Measurements from ENCODE around the gene FBLN5.
"Not testable (repeated sequence)": the region's sequence is repeated elsewhere in the genome, so short reads cannot be mapped to it uniquely, and the experiment has no call there.

The FBLN5 gene

DNA sequence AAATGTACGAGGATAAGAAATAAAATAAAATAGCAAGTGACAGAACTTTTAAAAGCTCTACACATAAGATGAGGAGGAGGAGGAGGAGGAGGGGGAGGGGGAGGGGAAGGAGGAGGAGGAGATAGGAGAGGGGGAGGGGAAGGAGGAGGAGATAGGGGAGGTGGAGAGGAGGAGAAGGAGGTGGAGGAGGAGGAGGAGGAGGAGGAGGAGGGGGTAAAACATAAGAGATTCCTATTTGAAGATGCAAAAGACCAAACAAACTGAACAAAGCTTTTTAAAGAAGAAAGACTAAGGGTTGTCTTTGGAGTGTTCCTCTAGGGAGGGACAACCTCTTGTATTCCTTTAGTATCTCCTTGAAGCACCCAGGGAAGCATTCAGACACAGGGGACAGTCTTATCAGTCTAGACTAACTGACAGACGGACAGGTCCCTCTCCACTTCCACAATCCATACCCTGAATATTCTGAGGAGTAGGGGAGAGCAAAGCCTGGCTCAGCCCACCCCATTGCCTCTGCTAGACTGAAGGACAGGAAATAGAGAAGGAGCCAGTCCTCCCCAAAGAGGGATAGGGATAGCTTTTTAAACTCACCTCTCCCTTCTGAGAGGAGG is 93.1 kb downstream of the FBLN5 start:
- Histone ChIP-seq H3K4me3 (ENCODE audit: low read depth in 1 of 5, low read length in 5 of 5) (no peak overlapping the region), H3K9me3 (ENCODE audit: control insufficient read depth in 5 of 5, low read length in 5 of 5) (no peaks in the 10 kb centered on the region), H3K27me3 (ENCODE audit: control insufficient read depth in 5 of 5, insufficient read depth in 4 of 5, low read length in 5 of 5) (no peaks in the 10 kb centered on the region), H3K4me1 (ENCODE audit: control insufficient read depth in 5 of 5, insufficient read depth in 5 of 5, low read length in 5 of 5) (peaks cover 2 to 23% (median 12%) of the 10 kb centered on the region in 5 donors), H3K27ac (ENCODE audit: low read depth, low read length) (no peak overlapping the region), H3K36me3 (ENCODE audit: control insufficient read depth in 5 of 5, insufficient read depth in 5 of 5, low read length in 5 of 5) (no peaks in the 10 kb centered on the region), H3K9ac (ENCODE audit: low read length in 5 of 5) (no peak overlapping the region)

- Histone ChIP-seq H3K9me3 (ENCODE audit: control insufficient read depth in 5 of 5, low read length in 5 of 5) (no peaks in the 10 kb centered on the region), H3K9ac (ENCODE audit: low read length in 5 of 5) (no peak overlapping the region)
Observed at GRCh38 chr14:91851563-91851962, 95.9 kb downstream of the FBLN5 start.

DNA sequence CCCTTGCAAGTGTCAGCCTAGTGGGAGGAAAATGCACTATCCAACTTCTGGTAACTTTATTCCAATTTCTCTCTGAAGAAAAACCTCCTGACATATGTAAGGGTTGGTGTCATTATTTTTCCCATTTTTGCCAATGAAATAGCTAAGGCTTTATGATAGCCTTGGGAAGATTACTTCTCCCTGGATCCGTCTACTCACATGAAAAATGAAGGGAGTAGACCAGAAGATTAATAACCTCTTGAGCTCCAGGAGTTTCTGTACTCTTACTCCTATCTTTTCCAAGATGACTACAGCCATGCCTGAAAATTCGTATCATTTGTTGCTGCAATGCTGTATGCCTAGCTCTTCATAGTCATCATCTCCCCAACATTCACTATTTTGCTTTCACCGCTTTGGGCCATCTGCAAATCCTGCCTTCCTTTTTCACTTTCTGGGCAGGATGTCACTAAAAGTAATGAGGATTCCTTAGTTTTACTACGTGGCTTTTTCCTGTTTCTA is 98.9 kb downstream of the FBLN5 start:
- H3K36me3 ChIP-seq (ENCODE audit: control insufficient read depth in 5 of 5, insufficient read depth in 5 of 5, low read length in 5 of 5) = no peaks in the 10 kb centered on the region
- no peak overlapping the region for H3K27ac ChIP-seq (ENCODE audit: low read depth, low read length)
- H3K9ac ChIP-seq (ENCODE audit: low read length in 5 of 5) = no peak overlapping the region
- no peak overlapping the region for H3K4me3 ChIP-seq (ENCODE audit: low read depth in 1 of 5, low read length in 5 of 5)
- H3K27me3 ChIP-seq (ENCODE audit: control insufficient read depth in 5 of 5, insufficient read depth in 4 of 5, low read length in 5 of 5) = no peaks in the 10 kb centered on the region
- H3K4me1 ChIP-seq (ENCODE audit: control insufficient read depth in 5 of 5, insufficient read depth in 5 of 5, low read length in 5 of 5) = peaks cover 0 to 17% (median 7%) of the 10 kb centered on the region in 5 donors
- no peaks in the 10 kb centered on the region for H3K9me3 ChIP-seq (ENCODE audit: control insufficient read depth in 5 of 5, low read length in 5 of 5)

More at GRCh38 chr14:91851563-91851962, 95.9 kb downstream of the FBLN5 start:
- H3K27me3 ChIP-seq (ENCODE audit: control insufficient read depth in 5 of 5, insufficient read depth in 4 of 5, low read length in 5 of 5) = no peaks in the 10 kb centered on the region
- no peak overlapping the region for H3K4me3 ChIP-seq (ENCODE audit: low read depth in 1 of 5, low read length in 5 of 5)
- no peak overlapping the region for H3K27ac ChIP-seq (ENCODE audit: low read depth, low read length)
- no peaks in the 10 kb centered on the region for H3K36me3 ChIP-seq (ENCODE audit: control insufficient read depth in 5 of 5, insufficient read depth in 5 of 5, low read length in 5 of 5)
- H3K4me1 ChIP-seq (ENCODE audit: control insufficient read depth in 5 of 5, insufficient read depth in 5 of 5, low read length in 5 of 5) = peaks cover 2 to 23% (median 12%) of the 10 kb centered on the region in 5 donors

DNA sequence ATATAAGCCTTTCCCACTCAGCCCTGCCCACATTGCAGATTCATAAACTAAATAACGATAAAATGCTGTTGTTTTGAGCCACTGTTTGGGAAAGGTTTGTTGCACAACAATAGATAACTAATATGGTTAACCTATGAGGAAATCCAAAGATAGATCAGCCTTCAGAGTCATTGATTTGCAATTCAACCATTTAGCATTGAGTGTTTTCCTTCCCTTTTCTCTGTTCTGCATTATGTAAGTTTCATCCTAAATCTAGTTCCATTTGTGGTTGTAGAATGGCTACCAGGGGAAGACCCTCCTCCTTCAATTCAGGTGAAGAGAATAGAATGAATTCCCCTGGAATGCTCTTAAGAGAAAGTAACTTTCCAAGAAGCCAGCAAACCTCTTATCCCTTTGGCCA is 99.8 kb downstream of the FBLN5 start:
- Histone ChIP-seq H3K36me3 (ENCODE audit: control insufficient read depth in 5 of 5, insufficient read depth in 5 of 5, low read length in 5 of 5) (no peaks in the 10 kb centered on the region), H3K4me3 (ENCODE audit: low read depth in 1 of 5, low read length in 5 of 5) (no peak overlapping the region), H3K4me1 (ENCODE audit: control insufficient read depth in 5 of 5, insufficient read depth in 5 of 5, low read length in 5 of 5) (peaks cover 0 to 12% (median 0%) of the 10 kb centered on the region in 5 donors), H3K27me3 (ENCODE audit: control insufficient read depth in 5 of 5, insufficient read depth in 4 of 5, low read length in 5 of 5) (no peaks in the 10 kb centered on the region), H3K27ac (ENCODE audit: low read depth, low read length) (no peak overlapping the region), H3K9me3 (ENCODE audit: control insufficient read depth in 5 of 5, low read length in 5 of 5) (no peaks in the 10 kb centered on the region), H3K9ac (ENCODE audit: low read length in 5 of 5) (no peak overlapping the region)

- Histone ChIP-seq H3K27me3 (ENCODE audit: control insufficient read depth in 5 of 5, insufficient read depth in 4 of 5, low read length in 5 of 5) (no peaks in the 10 kb centered on the region), H3K36me3 (ENCODE audit: control insufficient read depth in 5 of 5, insufficient read depth in 5 of 5, low read length in 5 of 5) (no peaks in the 10 kb centered on the region)
Observed at GRCh38 chr14:91845652-91846051, 101.8 kb downstream of the FBLN5 start.

GRCh38 chr14:91845056-91845455 is 102.4 kb downstream of the FBLN5 start:
- not testable (repeated sequence) for H3K27me3 ChIP-seq (ENCODE audit: control insufficient read depth in 5 of 5, insufficient read depth in 4 of 5, low read length in 5 of 5); H3K4me3 ChIP-seq (ENCODE audit: low read depth in 1 of 5, low read length in 5 of 5); H3K9me3 ChIP-seq (ENCODE audit: control insufficient read depth in 5 of 5, low read length in 5 of 5); H3K9ac ChIP-seq (ENCODE audit: low read length in 5 of 5); H3K27ac ChIP-seq (ENCODE audit: low read depth, low read length); H3K36me3 ChIP-seq (ENCODE audit: control insufficient read depth in 5 of 5, insufficient read depth in 5 of 5, low read length in 5 of 5)
- peaks cover 0 to 12% (median 0%) of the 10 kb centered on the region in 5 donors for H3K4me1 ChIP-seq (ENCODE audit: control insufficient read depth in 5 of 5, insufficient read depth in 5 of 5, low read length in 5 of 5)

More at GRCh38 chr14:91845652-91846051, 101.8 kb downstream of the FBLN5 start:
- no peak overlapping the region for H3K27ac ChIP-seq (ENCODE audit: low read depth, low read length)
- H3K4me3 ChIP-seq (ENCODE audit: low read depth in 1 of 5, low read length in 5 of 5) = no peak overlapping the region
- no peaks in the 10 kb centered on the region for H3K9me3 ChIP-seq (ENCODE audit: control insufficient read depth in 5 of 5, low read length in 5 of 5)
- no peak overlapping the region for H3K9ac ChIP-seq (ENCODE audit: low read length in 5 of 5)
- peaks cover 0 to 12% (median 0%) of the 10 kb centered on the region in 5 donors for H3K4me1 ChIP-seq (ENCODE audit: control insufficient read depth in 5 of 5, insufficient read depth in 5 of 5, low read length in 5 of 5)

- no peak overlapping the region for H3K9ac ChIP-seq (ENCODE audit: low read length in 5 of 5)
- H3K36me3 ChIP-seq (ENCODE audit: control insufficient read depth in 5 of 5, insufficient read depth in 5 of 5, low read length in 5 of 5) = no peaks in the 10 kb centered on the region
- H3K27me3 ChIP-seq (ENCODE audit: control insufficient read depth in 5 of 5, insufficient read depth in 4 of 5, low read length in 5 of 5) = no peaks in the 10 kb centered on the region
- no peaks in the 10 kb centered on the region for H3K9me3 ChIP-seq (ENCODE audit: control insufficient read depth in 5 of 5, low read length in 5 of 5)
- H3K4me3 ChIP-seq (ENCODE audit: low read depth in 1 of 5, low read length in 5 of 5) = no peak overlapping the region
- peaks cover 0 to 12% (median 0%) of the 10 kb centered on the region in 5 donors for H3K4me1 ChIP-seq (ENCODE audit: control insufficient read depth in 5 of 5, insufficient read depth in 5 of 5, low read length in 5 of 5)
- no peak overlapping the region for H3K27ac ChIP-seq (ENCODE audit: low read depth, low read length)
Observed at GRCh38 chr14:91844029-91844428, 103.5 kb downstream of the FBLN5 start.

- peaks cover 0 to under 1% (median 0%) of the 10 kb centered on the region in 5 donors for H3K27me3 ChIP-seq (ENCODE audit: control insufficient read depth in 5 of 5, insufficient read depth in 4 of 5, low read length in 5 of 5)
Observed at GRCh38 chr14:91843437-91843836, 104.1 kb downstream of the FBLN5 start.

DNA sequence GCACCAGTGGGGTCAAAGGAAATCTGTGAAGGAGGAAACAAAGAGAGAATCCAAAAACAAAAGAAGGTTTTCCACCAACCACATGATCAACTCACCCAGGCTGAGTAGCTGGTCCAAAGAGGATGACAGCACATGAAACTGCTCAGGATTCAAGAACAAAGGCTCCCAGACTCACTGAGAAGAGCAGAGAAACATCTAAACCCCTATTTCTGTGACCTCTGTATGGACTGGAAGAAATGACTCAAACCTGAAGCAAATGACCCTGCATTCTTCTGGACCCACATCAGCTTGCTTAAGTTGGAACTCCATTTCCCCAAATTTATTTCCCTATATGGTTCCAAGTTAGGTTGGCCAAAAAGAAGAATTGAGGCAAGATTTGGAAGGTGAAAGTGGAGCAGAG is 106.4 kb downstream of the FBLN5 start:
- Histone ChIP-seq H3K9ac (ENCODE audit: low read length in 5 of 5) (no peak overlapping the region), H3K36me3 (ENCODE audit: control insufficient read depth in 5 of 5, insufficient read depth in 5 of 5, low read length in 5 of 5) (no peaks in the 10 kb centered on the region), H3K4me3 (ENCODE audit: low read depth in 1 of 5, low read length in 5 of 5) (no peak overlapping the region), H3K27ac (ENCODE audit: low read depth, low read length) (no peak overlapping the region), H3K27me3 (ENCODE audit: control insufficient read depth in 5 of 5, insufficient read depth in 4 of 5, low read length in 5 of 5) (peaks cover 0 to 12% (median 0%) of the 10 kb centered on the region in 5 donors), H3K9me3 (ENCODE audit: control insufficient read depth in 5 of 5, low read length in 5 of 5) (no peaks in the 10 kb centered on the region), H3K4me1 (ENCODE audit: control insufficient read depth in 5 of 5, insufficient read depth in 5 of 5, low read length in 5 of 5) (peaks cover 0 to 15% (median 12%) of the 10 kb centered on the region in 5 donors)

More at GRCh38 chr14:91843437-91843836, 104.1 kb downstream of the FBLN5 start:
- peaks cover 0 to 8% (median 0%) of the 10 kb centered on the region in 5 donors for H3K4me1 ChIP-seq (ENCODE audit: control insufficient read depth in 5 of 5, insufficient read depth in 5 of 5, low read length in 5 of 5)
- no peak overlapping the region for H3K27ac ChIP-seq (ENCODE audit: low read depth, low read length)
- no peaks in the 10 kb centered on the region for H3K9me3 ChIP-seq (ENCODE audit: control insufficient read depth in 5 of 5, low read length in 5 of 5)
- no peak overlapping the region for H3K9ac ChIP-seq (ENCODE audit: low read length in 5 of 5)
- H3K36me3 ChIP-seq (ENCODE audit: control insufficient read depth in 5 of 5, insufficient read depth in 5 of 5, low read length in 5 of 5) = no peaks in the 10 kb centered on the region
- no peak overlapping the region for H3K4me3 ChIP-seq (ENCODE audit: low read depth in 1 of 5, low read length in 5 of 5)

GRCh38 chr14:91839749-91840148 is 107.7 kb downstream of the FBLN5 start:
- Histone ChIP-seq H3K4me1 (ENCODE audit: control insufficient read depth in 5 of 5, insufficient read depth in 5 of 5, low read length in 5 of 5) (peaks cover 0 to 20% (median 17%) of the 10 kb centered on the region in 5 donors), H3K4me3 (ENCODE audit: low read depth in 1 of 5, low read length in 5 of 5) (no peak overlapping the region), H3K9ac (ENCODE audit: low read length in 5 of 5) (no peak overlapping the region)

More at GRCh38 chr14:91839749-91840148, 107.7 kb downstream of the FBLN5 start:
- H3K27me3 ChIP-seq (ENCODE audit: control insufficient read depth in 5 of 5, insufficient read depth in 4 of 5, low read length in 5 of 5) = peaks cover 0 to 17% (median 0%) of the 10 kb centered on the region in 5 donors
- H3K27ac ChIP-seq (ENCODE audit: low read depth, low read length) = no peak overlapping the region
- no peaks in the 10 kb centered on the region for H3K9me3 ChIP-seq (ENCODE audit: control insufficient read depth in 5 of 5, low read length in 5 of 5)
- H3K36me3 ChIP-seq (ENCODE audit: control insufficient read depth in 5 of 5, insufficient read depth in 5 of 5, low read length in 5 of 5) = no peaks in the 10 kb centered on the region

Data from subcutaneous abdominal adipose tissue (tissue), 5 donors.